ENCODE results near the gene TEX53. TPM values are rescaled to one million over a fixed set of nuclear protein-coding genes. Genes with fewer than 3 reads are reported as not detected.

The TEX53 gene
- total RNA-seq: not detected

DNA sequence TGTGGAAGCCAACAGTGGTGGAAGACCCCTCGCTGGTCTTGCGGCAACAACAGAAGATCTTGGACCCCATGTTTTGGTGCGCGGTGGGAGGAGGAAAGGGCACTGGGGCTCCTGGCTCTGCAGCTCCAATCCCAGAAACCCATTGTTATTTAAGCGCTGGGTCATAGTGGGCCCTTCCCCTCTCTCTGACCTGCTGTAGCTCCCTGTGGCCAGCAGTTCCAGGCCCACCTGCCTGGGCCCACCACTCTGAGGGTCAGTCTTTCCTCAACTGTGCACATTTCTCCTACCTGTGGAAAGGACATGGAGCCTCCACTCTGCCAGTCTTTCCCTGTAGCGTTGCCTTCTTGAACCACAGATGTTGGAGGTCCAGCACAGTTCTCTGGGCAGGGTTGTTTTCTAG, at the start of gene TEX53:
TSS of gene TEX53 (minus strand) at position 101 of the 400 bp plus-strand sequence. CDS start at position 70, 31 bp downstream.
- intact Hi-C loops (cut with DNase I; ENCODE audit: low total_unique reads): no loop called here
- H3K4me3 ChIP-seq (ENCODE audit: low read depth, poor library complexity, severe bottlenecking): no peak within 1 kb of the TSS
- no peak for DNase-seq (ENCODE audit: low spot score in 2 of 2)
- WGBS, 2 donors: 97 to 98% methylated on average over 6 of the region's 6 CpGs
- TF ChIP-seq, protein P1, sequence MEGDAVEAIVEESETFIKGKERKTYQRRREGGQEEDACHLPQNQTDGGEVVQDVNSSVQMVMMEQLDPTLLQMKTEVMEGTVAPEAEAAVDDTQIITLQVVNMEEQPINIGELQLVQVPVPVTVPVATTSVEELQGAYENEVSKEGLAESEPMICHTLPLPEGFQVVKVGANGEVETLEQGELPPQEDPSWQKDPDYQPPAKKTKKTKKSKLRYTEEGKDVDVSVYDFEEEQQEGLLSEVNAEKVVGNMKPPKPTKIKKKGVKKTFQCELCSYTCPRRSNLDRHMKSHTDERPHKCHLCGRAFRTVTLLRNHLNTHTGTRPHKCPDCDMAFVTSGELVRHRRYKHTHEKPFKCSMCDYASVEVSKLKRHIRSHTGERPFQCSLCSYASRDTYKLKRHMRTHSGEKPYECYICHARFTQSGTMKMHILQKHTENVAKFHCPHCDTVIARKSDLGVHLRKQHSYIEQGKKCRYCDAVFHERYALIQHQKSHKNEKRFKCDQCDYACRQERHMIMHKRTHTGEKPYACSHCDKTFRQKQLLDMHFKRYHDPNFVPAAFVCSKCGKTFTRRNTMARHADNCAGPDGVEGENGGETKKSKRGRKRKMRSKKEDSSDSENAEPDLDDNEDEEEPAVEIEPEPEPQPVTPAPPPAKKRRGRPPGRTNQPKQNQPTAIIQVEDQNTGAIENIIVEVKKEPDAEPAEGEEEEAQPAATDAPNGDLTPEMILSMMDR (IDR thresholded peaks at IDR 0.05): no peak
- no peak for TF ChIP-seq POLR2A (IDR thresholded peaks at IDR 0.05)

GRCh38 chr9:114706711-114707110, 49.1 kb upstream of the TEX53 start:
- intact Hi-C loops (cut with DNase I; ENCODE audit: low total_unique reads): no loop called here
- H3K4me3 ChIP-seq (ENCODE audit: low read depth, poor library complexity, severe bottlenecking): no peak overlapping the region
- no peak for DNase-seq (ENCODE audit: low spot score in 2 of 2)
- WGBS, 2 donors: 93 to 94% methylated on average over 2 of the region's 2 CpGs
- TF ChIP-seq, protein P1 (IDR thresholded peaks at IDR 0.05): no peak
- TF ChIP-seq POLR2A (IDR thresholded peaks at IDR 0.05): no peak

DNA sequence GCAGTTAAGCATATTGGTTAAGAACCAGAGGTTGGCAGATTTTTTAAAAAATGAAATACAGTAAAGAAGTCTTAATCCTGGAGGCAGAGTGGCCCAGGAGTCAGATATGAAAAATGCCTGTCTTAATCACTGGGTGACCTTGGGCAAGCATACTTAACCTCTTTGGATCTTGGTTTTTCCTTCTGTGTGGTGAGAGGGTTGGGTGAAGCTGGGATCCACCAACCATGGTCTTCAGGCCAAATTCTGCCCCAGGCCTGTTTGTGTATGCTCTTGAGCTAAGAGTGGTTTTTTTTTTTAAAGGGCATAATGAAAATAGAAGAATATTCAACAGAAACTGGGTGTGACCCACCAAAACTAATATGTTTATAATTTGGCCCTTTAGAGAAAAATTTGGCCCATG, 44.4 kb upstream of the TEX53 start:
- intact Hi-C loops (cut with DNase I; ENCODE audit: low total_unique reads): no loop called here
- no peak overlapping the region for H3K4me3 ChIP-seq (ENCODE audit: low read depth, poor library complexity, severe bottlenecking)
- TF ChIP-seq, protein P1 (IDR thresholded peaks at IDR 0.05): no peak
- TF ChIP-seq POLR2A (IDR thresholded peaks at IDR 0.05): no peak
- no peak for DNase-seq (ENCODE audit: low spot score in 2 of 2)

DNA sequence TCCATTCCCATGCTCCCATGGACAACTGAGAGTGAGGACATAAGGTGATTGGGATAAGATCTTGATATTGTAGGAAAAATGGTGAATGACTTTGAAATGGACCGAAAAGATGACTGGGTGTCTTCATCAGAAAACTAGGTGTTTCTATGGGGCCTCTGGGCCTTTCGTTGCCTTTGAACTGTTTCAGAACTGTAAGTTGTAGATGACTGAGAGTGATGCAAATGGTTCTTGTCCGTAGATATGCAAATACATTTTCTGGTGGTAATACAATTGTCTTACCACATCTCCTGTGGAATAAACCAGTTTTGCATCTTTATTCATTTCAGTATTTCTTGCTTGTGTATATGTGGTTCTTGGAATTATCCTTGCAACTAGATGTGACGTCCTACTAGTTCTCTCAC, 40.3 kb upstream of the TEX53 start:
- no peak for TF ChIP-seq POLR2A (IDR thresholded peaks at IDR 0.05)
- TF ChIP-seq, protein P1 (IDR thresholded peaks at IDR 0.05): no peak
- 92 to 94% methylated on average over 4 of the region's 4 CpGs for WGBS, 2 donors
- intact Hi-C loops (cut with DNase I; ENCODE audit: low total_unique reads): no loop called here
- no peak overlapping the region for H3K4me3 ChIP-seq (ENCODE audit: low read depth, poor library complexity, severe bottlenecking)
- DNase-seq (ENCODE audit: low spot score in 2 of 2): no peak

- intact Hi-C loops (cut with DNase I; ENCODE audit: low total_unique reads): no loop called here
- no peak for DNase-seq (ENCODE audit: low spot score in 2 of 2)
- WGBS, 2 donors: 76% methylated on average over 7 of the region's 7 CpGs
- TF ChIP-seq POLR2A (IDR thresholded peaks at IDR 0.05): no peak
- TF ChIP-seq, protein P1 (IDR thresholded peaks at IDR 0.05): no peak
- H3K4me3 ChIP-seq (ENCODE audit: low read depth, poor library complexity, severe bottlenecking): no peak overlapping the region
Observed at GRCh38 chr9:114696814-114697544, 39.4 kb upstream of the TEX53 start.

DNA sequence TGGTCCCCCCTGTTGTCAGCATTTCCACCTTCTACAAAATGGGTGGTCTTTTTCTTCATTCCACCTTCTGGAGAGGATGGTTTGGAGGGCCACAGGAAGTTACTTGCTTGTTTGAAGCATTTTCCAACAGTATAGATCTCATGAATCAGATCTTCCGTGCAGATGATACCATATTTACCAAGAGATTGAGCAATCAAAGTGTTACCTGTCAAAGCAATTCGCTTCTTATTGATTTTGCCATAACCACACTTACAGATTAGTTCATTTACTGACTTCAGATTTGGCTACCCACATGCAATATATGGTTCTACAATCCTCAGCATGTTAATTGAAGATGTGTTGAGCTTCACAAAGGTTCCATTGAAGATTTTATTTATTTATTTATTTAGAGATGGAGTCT, 38.3 kb upstream of the TEX53 start:
- intact Hi-C loops (cut with DNase I; ENCODE audit: low total_unique reads): no loop called here
- WGBS, 2 donors: 80 to 92% methylated on average over 2 of the region's 2 CpGs
- DNase-seq (ENCODE audit: low spot score in 2 of 2): no peak
- TF ChIP-seq, protein P1 (IDR thresholded peaks at IDR 0.05): no peak
- no peak for TF ChIP-seq POLR2A (IDR thresholded peaks at IDR 0.05)
- H3K4me3 ChIP-seq (ENCODE audit: low read depth, poor library complexity, severe bottlenecking): no peak overlapping the region

All from lower leg skin (tissue), 4 donors.